GM23248 (cell line): Measurements from ENCODE around the gene LRRFIP1. TPM values are rescaled to one million over a fixed set of nuclear protein-coding genes. Genes with fewer than 3 reads are reported as not detected.

Experiments
- DNase-seq: peaks from one replicate; pipeline ENCODE4 v3.0.0-alpha.2; 2015
- H2AFZ ChIP-seq: fragments of 200-600 bp; sonication (generic); 2 replicates; pipeline ENCODE4 v1.6.1; 2016; ENCODE audit warnings: antibody characterized with exemption
- H3F3A ChIP-seq: fragments of 200-600 bp; sonication (generic); 2 replicates; pipeline ENCODE4 v1.6.1; 2016; ENCODE audit warnings: mild to moderate bottlenecking, antibody characterized with exemption, mixed run types; ENCODE audit not compliant: insufficient read depth
- H3K27ac ChIP-seq: fragments of 200-600 bp; sonication (generic); 2 replicates; pipeline ENCODE4 v1.5.1; 2016; ENCODE audit warnings: mild to moderate bottlenecking
- H3K27me3 ChIP-seq: fragments of 200-600 bp; sonication (generic); replicated peaks from 2 replicates; pipeline ENCODE4 v1.6.1; 2016; ENCODE audit warnings: mild to moderate bottlenecking; ENCODE audit not compliant: insufficient read depth
- H3K36me3 ChIP-seq: fragments of 200-600 bp; sonication (generic); 2 replicates; pipeline ENCODE4 v1.6.1; 2016; ENCODE audit warnings: low read depth, mild to moderate bottlenecking
- H3K4me1 ChIP-seq: fragments of 200-600 bp; sonication (generic); 2 replicates; pipeline ENCODE4 v1.6.1; 2016; ENCODE audit warnings: mild to moderate bottlenecking; ENCODE audit not compliant: insufficient read depth
- H3K4me2 ChIP-seq: fragments of 200-600 bp; sonication (generic); one replicate; pipeline ENCODE4 v1.6.1; 2016; ENCODE audit warnings: mild to moderate bottlenecking; ENCODE audit not compliant: unreplicated experiment
- H3K4me3 ChIP-seq: fragments of 200-600 bp; sonication (generic); 2 replicates; pipeline ENCODE4 v1.5.1; 2016; ENCODE audit warnings: mild to moderate bottlenecking
- H3K79me2 ChIP-seq: fragments of 200-600 bp; sonication (generic); 2 replicates; pipeline ENCODE4 v1.6.1; 2016; ENCODE audit warnings: mild to moderate bottlenecking; ENCODE audit not compliant: insufficient read depth
- H3K9ac ChIP-seq: fragments of 200-600 bp; sonication (generic); 2 replicates; pipeline ENCODE4 v1.6.1; 2016; ENCODE audit warnings: mild to moderate bottlenecking
- H3K9me2 ChIP-seq: fragments of 200-600 bp; sonication (generic); 2 replicates; pipeline ENCODE4 v1.6.1; 2016; ENCODE audit warnings: mixed run types, mild to moderate bottlenecking, moderate library complexity; ENCODE audit not compliant: insufficient read depth
- H3K9me3 ChIP-seq: fragments of 200-600 bp; sonication (generic); one replicate; pipeline ENCODE4 v1.6.1; 2017; ENCODE audit warnings: low read depth
- H4K20me1 ChIP-seq: fragments of 200-600 bp; sonication (generic); 2 replicates; pipeline ENCODE4 v1.6.0; 2016; ENCODE audit not compliant: insufficient read depth
- EZH2 ChIP-seq: fragments of 200-600 bp; sonication (generic); IDR thresholded peaks from 2 replicates; pipeline ENCODE4 v1.6.1; 2018; ENCODE audit warnings: antibody characterized with exemption, mild to moderate bottlenecking; ENCODE audit not compliant: insufficient read depth, poor library complexity, severe bottlenecking
- EZH2phosphoT487 ChIP-seq: fragments of 200-600 bp; sonication (generic); IDR thresholded peaks from 2 replicates; pipeline ENCODE4 v1.6.1; 2018; ENCODE audit warnings: antibody characterized with exemption, moderate library complexity, mild to moderate bottlenecking, low read depth; ENCODE audit not compliant: insufficient read depth
- WGBS, 2 experiments: methylation state at CpG; one replicate each; pipeline ENCODE4 v1.1.6; 2015 to 2017; ENCODE audit warnings: low lambda C conversion rate in 2 of 2, low coverage in 1 of 2; ENCODE audit errors: missing lambda C conversion rate in 2 of 2; 5-methylcytosine and 5-hydroxymethylcytosine counted together
- in situ Hi-C: fragments of 300-500 bp; cut with MboI; formaldehyde crosslinking; loops from 2 replicates; pipeline ENCODE4 v1.15.0; 2020
- polyA plus RNA-seq: library from polyadenylated mRNA; unstranded; fragments of >200 nt; fragmentation: Nextera tagmentation; extraction: Ambion mirVana; gene quantifications from 2 replicates; pipeline ENCODE4 v1.2.1, GENCODE V29; 2016
- total RNA-seq: library from RNA; depleted of rRNA; stranded (reverse); fragments of >200 nt; shearing (Covaris generic); gene quantifications from 2 replicates; pipeline ENCODE4 v1.2.3, GENCODE V29; 2014

Gene LRRFIP1
- total and polyA plus RNA-seq, 2 experiments from 2014 or later = 84.4 to 159 TPM

DNA sequence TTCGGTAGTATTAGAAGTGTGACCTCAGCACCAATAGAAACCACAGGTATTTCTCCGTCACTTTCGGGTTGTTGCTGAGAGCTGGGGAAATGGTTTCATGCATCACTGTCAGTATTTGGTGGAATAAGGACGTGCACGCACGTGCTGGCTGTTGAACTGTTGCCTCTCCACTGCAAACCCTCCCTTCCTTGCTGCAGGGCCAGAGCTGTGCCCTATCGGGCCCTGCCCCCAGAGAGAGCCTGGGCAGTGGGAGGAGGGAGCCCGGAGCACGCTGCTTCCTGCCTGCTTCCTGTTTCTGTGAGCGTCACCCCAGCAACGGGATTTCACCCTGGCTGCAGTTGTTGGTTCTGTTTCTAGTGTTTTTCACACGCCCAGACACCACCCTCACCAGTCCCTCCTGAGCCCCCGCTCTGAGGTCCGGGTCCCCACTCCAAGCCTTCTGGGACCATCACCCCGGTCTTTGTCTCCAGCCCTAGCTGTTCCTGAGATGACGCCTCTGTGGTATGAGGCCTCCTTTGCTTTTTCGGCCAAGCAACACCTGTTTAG is 47.4 kb downstream of the LRRFIP1 start:
- peak overlapping the region; percentile 86 for H3K9ac ChIP-seq
- in situ Hi-C loops = loop anchor here (10.0 kb wide), 1 partner anchor 70 kb away; no protein-coding TSS in a partner anchor
- H3K9me3 ChIP-seq = no peaks in the 10 kb centered on the region
- TF ChIP-seq EZH2phosphoT487 (no peak), EZH2 (no peak)
- peak overlapping the region; percentile 88 for H3K4me2 ChIP-seq
- no peaks in the 10 kb centered on the region for H3K9me2 ChIP-seq
- H3K4me1 ChIP-seq = peaks cover 53% of the 10 kb centered on the region
- peak overlapping the region; percentile 49 for H3K4me3 ChIP-seq
- peaks cover 23% of the 10 kb centered on the region; the same call in 1 of the 2 replicates for H3K79me2 ChIP-seq
- H3K27me3 ChIP-seq = no peaks in the 10 kb centered on the region
- H3F3A ChIP-seq = peaks cover 33% of the 10 kb centered on the region
- no peaks in the 10 kb centered on the region for H3K36me3 ChIP-seq
- WGBS, 2 experiments = 18 to 24% methylated on average over 17 of the region's 17 CpGs
- peak overlapping the region; percentile 89 for H3K27ac ChIP-seq
- H2AFZ ChIP-seq = peak overlapping the region; percentile 56
- H4K20me1 ChIP-seq = no peaks in the 10 kb centered on the region
- DNase-seq = peak; percentile 86

DNA sequence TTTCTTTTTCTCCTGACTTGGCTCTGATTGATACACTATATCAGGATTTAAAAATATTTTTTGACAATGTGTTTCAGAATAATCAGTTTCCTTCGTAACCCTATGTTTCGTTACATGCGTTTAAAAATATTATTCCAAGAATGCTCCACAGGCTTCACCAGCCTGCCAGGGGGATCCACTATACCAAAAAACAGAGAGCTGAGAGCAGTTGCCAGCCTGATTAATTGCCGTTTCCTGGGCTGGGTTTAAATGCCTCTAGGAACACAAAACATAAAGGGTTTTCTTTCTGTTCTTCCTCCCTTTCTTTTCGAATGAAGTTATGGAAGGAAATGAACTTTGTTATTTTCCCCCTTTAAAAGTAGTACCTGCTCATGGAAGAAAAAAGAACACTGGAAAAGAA is 47.9 kb downstream of the LRRFIP1 start:
- Histone ChIP-seq H3K79me2 (peaks cover 23% of the 10 kb centered on the region; the same call in 1 of the 2 replicates), H3K9me3 (no peaks in the 10 kb centered on the region), H3K9ac (peak overlapping the region; percentile 86), H4K20me1 (no peaks in the 10 kb centered on the region), H2AFZ (peak overlapping the region; percentile 56), H3K4me3 (peak overlapping the region; percentile 49; the same call in 1 of the 2 replicates), H3K27me3 (no peaks in the 10 kb centered on the region), H3K4me1 (peaks cover 50% of the 10 kb centered on the region), H3F3A (peaks cover 33% of the 10 kb centered on the region), H3K27ac (peak overlapping the region; percentile 89), H3K4me2 (peak overlapping the region; percentile 88), H3K36me3 (no peaks in the 10 kb centered on the region), H3K9me2 (no peaks in the 10 kb centered on the region)
- in situ Hi-C loops = loop anchor here (10.0 kb wide), 1 partner anchor 69 kb away; no protein-coding TSS in a partner anchor
- WGBS, 2 experiments = 81 to 93% methylated on average over 5 of the region's 5 CpGs
- TF ChIP-seq EZH2phosphoT487 (no peak), EZH2 (no peak)
- no peak for DNase-seq

DNA sequence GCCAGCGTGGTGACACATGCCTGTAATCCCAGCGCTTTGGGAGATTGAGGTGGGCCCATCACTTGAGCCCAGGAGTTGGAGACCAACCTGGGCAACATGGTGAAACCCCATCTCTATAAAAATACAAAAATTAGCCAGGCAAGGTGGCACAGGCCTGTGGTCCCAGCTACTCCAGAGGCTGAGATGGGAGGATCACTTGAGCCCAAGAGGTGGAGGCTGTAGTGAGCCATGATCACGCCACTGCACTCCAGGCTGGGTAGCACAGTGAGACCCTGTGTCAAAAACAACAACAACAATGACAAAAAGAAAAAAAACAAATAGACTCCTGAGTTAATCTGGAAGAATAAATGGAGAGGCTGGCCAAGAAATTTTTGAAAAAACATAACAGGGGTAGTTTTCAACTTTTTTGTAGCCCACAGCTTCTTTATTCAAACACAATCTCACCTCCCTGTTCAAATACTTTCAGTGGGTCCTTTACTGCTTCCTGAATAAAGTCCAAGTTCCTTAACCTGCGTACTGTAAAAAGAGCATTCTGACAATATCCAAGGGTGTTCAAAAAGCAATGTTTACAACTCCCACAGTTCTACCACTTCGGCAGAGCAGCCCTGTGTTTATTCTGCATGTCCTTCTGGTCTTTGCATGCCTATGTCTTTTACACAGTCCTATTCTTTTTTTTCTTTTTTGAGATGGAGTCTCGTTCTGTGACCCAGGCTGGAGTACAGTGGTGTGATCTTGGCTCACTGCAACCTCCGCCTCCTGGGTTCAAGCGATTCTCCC is 53.5 kb downstream of the LRRFIP1 start:
- H3K79me2 ChIP-seq = peaks cover 12% of the 10 kb centered on the region
- H3K9ac ChIP-seq = no peak overlapping the region
- DNase-seq = no peak
- no peak overlapping the region for H3K4me3 ChIP-seq
- H4K20me1 ChIP-seq = no peaks in the 10 kb centered on the region
- no peaks in the 10 kb centered on the region for H3K27me3 ChIP-seq
- H3K27ac ChIP-seq = no peak overlapping the region
- TF ChIP-seq EZH2 = no peak
- TF ChIP-seq EZH2phosphoT487 = no peak
- in situ Hi-C loops = no loop called here
- no peaks in the 10 kb centered on the region for H3K9me2 ChIP-seq
- no peaks in the 10 kb centered on the region for H3K36me3 ChIP-seq
- H3K9me3 ChIP-seq = no peaks in the 10 kb centered on the region
- peaks cover 14% of the 10 kb centered on the region for H3F3A ChIP-seq
- H3K4me2 ChIP-seq = no peak overlapping the region
- peaks cover 16% of the 10 kb centered on the region for H3K4me1 ChIP-seq
- WGBS, 2 experiments = 98 to 99% methylated on average over 8 of the region's 8 CpGs
- H2AFZ ChIP-seq = no peak overlapping the region

DNA sequence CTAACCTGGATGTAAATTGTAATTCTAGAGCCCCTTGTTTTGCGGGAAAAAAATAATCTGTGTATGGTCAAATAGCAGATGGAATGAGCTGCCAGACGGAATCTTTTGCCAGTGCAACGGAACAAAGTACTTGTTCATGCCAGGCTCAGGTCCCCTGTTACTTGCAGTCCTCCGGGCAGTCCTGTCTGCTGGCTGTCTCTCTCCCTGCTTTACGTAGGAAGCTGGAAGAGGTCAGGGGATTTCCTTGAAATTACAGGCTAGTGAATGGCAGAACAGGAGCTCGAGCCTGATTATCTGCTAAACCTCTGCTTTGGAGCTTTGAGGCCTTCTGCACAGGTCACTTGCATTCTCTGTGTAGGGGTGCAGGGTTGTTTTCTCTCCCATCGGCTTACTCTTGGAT is 54.8 kb downstream of the LRRFIP1 start:
- in situ Hi-C loops = no loop called here
- no peak overlapping the region for H3K4me3 ChIP-seq

More for the DNA sequence above, 54.8 kb downstream of the LRRFIP1 start:
- peaks cover 22% of the 10 kb centered on the region for H3K79me2 ChIP-seq
- H3K27ac ChIP-seq = no peak overlapping the region
- TF ChIP-seq EZH2phosphoT487 (no peak), EZH2 (no peak)
- peaks cover 20% of the 10 kb centered on the region for H3F3A ChIP-seq
- H3K9me2 ChIP-seq = no peaks in the 10 kb centered on the region
- H3K36me3 ChIP-seq = no peaks in the 10 kb centered on the region
- no peaks in the 10 kb centered on the region for H3K9me3 ChIP-seq
- no peak for DNase-seq
- H3K4me2 ChIP-seq = no peak overlapping the region
- H3K27me3 ChIP-seq = no peaks in the 10 kb centered on the region
- H3K4me1 ChIP-seq = peaks cover 22% of the 10 kb centered on the region
- WGBS, 2 experiments = 95% methylated on average over 7 of the region's 7 CpGs
- no peaks in the 10 kb centered on the region for H4K20me1 ChIP-seq
- no peak overlapping the region for H2AFZ ChIP-seq
- H3K9ac ChIP-seq = no peak overlapping the region
